ENCODE data around the gene MOB3B.
A peak's percentile ranks its signal among the peaks of the same experiment; 100 is the strongest.

Gene MOB3B

DNA sequence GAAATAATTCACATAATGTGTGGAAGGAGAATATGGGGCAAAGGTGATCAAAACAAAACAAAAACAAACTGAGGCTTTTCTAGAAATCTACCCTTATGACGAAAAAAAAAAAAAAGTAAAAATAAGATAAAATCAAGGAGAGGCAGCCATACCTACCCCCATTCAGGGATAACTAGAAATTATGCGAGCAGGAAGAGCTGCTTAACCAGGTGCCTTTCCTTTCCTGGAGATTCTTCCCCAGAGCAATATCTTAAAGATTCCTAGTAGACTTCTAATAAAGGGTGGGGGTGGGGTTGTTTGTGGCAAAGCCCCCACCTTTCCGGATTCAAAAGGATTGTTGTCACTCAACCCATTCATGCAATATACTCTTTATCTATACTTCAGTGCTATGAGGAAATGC is 117.5 kb downstream of the MOB3B start (continued):
- no peak for TF ChIP-seq ZNF8 (CRISPR knock-in tag; IDR thresholded peaks at IDR 0.05)
- TF ChIP-seq BACH2 (CRISPR knock-in tag; IDR thresholded peaks at IDR 0.05; ENCODE audit: borderline replicate concordance) = no peak
- TF ChIP-seq SNAI2 (CRISPR knock-in tag; IDR thresholded peaks at IDR 0.05) = no peak
- TF ChIP-seq, protein P1, sequence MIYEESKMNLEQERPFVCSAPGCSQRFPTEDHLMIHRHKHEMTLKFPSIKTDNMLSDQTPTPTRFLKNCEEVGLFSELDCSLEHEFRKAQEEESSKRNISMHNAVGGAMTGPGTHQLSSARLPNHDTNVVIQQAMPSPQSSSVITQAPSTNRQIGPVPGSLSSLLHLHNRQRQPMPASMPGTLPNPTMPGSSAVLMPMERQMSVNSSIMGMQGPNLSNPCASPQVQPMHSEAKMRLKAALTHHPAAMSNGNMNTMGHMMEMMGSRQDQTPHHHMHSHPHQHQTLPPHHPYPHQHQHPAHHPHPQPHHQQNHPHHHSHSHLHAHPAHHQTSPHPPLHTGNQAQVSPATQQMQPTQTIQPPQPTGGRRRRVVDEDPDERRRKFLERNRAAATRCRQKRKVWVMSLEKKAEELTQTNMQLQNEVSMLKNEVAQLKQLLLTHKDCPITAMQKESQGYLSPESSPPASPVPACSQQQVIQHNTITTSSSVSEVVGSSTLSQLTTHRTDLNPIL (CRISPR knock-in tag; IDR thresholded peaks at IDR 0.05; ENCODE audit: low read depth) = no peak
- TF ChIP-seq ZNF565 (CRISPR knock-in tag; conservative IDR thresholded peaks at IDR 0.05; ENCODE audit: low read depth) = no peak
- TF ChIP-seq ZFP30 (CRISPR knock-in tag; IDR thresholded peaks at IDR 0.05) = no peak
- no peak for TF ChIP-seq CSDC2 (CRISPR knock-in tag; IDR thresholded peaks at IDR 0.05)
- TF ChIP-seq OSR1 (CRISPR knock-in tag; IDR thresholded peaks at IDR 0.05) = no peak
- no peak for TF ChIP-seq TOX (CRISPR knock-in tag; IDR thresholded peaks at IDR 0.05; ENCODE audit: borderline replicate concordance)

DNA sequence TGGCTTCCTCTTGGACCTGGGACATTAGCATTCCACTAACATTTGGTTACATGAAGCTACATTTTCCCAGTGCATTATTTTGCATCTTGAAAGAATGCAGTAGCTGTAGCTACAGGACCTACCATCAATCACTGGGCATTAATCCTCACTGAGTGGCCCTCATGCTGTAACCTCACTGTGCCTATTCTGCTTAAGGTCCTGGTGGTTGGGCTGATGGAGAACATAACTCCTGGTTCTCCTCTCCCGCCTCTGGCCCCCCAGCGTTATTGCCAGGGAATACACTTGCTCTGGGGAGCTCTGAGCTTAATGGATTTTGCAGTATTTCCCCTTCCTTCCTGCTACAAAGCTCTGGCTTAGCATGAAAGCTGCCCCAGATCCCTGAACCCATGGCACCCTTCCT is 121.1 kb downstream of the MOB3B start:
- peak; percentile 58 for ATAC-seq
- TF ChIP-seq, protein P2, sequence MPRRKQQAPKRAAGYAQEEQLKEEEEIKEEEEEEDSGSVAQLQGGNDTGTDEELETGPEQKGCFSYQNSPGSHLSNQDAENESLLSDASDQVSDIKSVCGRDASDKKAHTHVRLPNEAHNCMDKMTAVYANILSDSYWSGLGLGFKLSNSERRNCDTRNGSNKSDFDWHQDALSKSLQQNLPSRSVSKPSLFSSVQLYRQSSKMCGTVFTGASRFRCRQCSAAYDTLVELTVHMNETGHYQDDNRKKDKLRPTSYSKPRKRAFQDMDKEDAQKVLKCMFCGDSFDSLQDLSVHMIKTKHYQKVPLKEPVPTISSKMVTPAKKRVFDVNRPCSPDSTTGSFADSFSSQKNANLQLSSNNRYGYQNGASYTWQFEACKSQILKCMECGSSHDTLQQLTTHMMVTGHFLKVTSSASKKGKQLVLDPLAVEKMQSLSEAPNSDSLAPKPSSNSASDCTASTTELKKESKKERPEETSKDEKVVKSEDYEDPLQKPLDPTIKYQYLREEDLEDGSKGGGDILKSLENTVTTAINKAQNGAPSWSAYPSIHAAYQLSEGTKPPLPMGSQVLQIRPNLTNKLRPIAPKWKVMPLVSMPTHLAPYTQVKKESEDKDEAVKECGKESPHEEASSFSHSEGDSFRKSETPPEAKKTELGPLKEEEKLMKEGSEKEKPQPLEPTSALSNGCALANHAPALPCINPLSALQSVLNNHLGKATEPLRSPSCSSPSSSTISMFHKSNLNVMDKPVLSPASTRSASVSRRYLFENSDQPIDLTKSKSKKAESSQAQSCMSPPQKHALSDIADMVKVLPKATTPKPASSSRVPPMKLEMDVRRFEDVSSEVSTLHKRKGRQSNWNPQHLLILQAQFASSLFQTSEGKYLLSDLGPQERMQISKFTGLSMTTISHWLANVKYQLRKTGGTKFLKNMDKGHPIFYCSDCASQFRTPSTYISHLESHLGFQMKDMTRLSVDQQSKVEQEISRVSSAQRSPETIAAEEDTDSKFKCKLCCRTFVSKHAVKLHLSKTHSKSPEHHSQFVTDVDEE (CRISPR knock-in tag; IDR thresholded peaks at IDR 0.05) = no peak
- no peak for TF ChIP-seq OSR1 (CRISPR knock-in tag; IDR thresholded peaks at IDR 0.05)
- TF ChIP-seq ARNTL (CRISPR knock-in tag; IDR thresholded peaks at IDR 0.05; ENCODE audit: borderline replicate concordance, low read depth) = no peak
- TF ChIP-seq ZC3H10 (CRISPR knock-in tag; IDR thresholded peaks at IDR 0.05) = no peak
- no peak for TF ChIP-seq TOX (CRISPR knock-in tag; IDR thresholded peaks at IDR 0.05; ENCODE audit: borderline replicate concordance)
- TF ChIP-seq, protein P3, sequence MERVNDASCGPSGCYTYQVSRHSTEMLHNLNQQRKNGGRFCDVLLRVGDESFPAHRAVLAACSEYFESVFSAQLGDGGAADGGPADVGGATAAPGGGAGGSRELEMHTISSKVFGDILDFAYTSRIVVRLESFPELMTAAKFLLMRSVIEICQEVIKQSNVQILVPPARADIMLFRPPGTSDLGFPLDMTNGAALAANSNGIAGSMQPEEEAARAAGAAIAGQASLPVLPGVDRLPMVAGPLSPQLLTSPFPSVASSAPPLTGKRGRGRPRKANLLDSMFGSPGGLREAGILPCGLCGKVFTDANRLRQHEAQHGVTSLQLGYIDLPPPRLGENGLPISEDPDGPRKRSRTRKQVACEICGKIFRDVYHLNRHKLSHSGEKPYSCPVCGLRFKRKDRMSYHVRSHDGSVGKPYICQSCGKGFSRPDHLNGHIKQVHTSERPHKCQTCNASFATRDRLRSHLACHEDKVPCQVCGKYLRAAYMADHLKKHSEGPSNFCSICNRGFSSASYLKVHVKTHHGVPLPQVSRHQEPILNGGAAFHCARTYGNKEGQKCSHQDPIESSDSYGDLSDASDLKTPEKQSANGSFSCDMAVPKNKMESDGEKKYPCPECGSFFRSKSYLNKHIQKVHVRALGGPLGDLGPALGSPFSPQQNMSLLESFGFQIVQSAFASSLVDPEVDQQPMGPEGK (CRISPR knock-in tag; IDR thresholded peaks at IDR 0.05; ENCODE audit: borderline replicate concordance) = no peak
- TF ChIP-seq ZNF565 (CRISPR knock-in tag; conservative IDR thresholded peaks at IDR 0.05; ENCODE audit: low read depth) = no peak
- no peak for TF ChIP-seq BACH2 (CRISPR knock-in tag; IDR thresholded peaks at IDR 0.05; ENCODE audit: borderline replicate concordance)
- TF ChIP-seq GLIS3 (CRISPR knock-in tag; IDR thresholded peaks at IDR 0.05) = no peak
- TF ChIP-seq ZFP3 (CRISPR knock-in tag; IDR thresholded peaks at IDR 0.05) = no peak
- TF ChIP-seq RARB (CRISPR knock-in tag; IDR thresholded peaks at IDR 0.05) = no peak

DNA sequence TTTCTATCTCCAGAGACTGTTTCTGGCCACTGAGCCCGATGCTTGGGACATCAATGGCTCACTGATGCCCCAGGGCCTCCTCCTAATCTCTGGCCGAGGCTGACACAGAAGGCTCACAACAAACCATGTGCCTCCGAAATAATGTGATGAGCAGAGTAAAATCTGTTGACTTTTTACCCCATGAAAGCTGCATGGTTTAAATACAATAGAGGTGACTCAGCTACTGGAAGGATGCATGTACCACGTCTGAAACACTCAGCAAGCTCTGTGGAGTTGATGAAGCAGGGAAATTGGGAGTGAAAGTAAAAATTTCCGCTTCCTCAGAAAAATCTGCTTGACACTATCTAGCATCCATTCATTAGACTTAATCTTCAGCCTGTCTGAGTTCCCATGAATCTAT is 121.6 kb downstream of the MOB3B start:
- peak; percentile 94 for ATAC-seq

More for the DNA sequence above, 121.6 kb downstream of the MOB3B start:
- TF ChIP-seq CSDC2 (CRISPR knock-in tag; IDR thresholded peaks at IDR 0.05) (no peak), ESRRG (CRISPR knock-in tag; IDR thresholded peaks at IDR 0.05) (no peak), ZFP3 (CRISPR knock-in tag; IDR thresholded peaks at IDR 0.05) (no peak), ZNF8 (CRISPR knock-in tag; IDR thresholded peaks at IDR 0.05) (no peak), PPARA (CRISPR knock-in tag; IDR thresholded peaks at IDR 0.05; ENCODE audit: borderline replicate concordance) (no peak), ZFP30 (CRISPR knock-in tag; IDR thresholded peaks at IDR 0.05) (no peak), RARB (CRISPR knock-in tag; IDR thresholded peaks at IDR 0.05) (no peak), TCF4 (CRISPR knock-in tag; IDR thresholded peaks at IDR 0.05; ENCODE audit: borderline replicate concordance) (no peak), TOX (CRISPR knock-in tag; IDR thresholded peaks at IDR 0.05; ENCODE audit: borderline replicate concordance) (no peak)
- TF ChIP-seq, protein P2 (CRISPR knock-in tag; IDR thresholded peaks at IDR 0.05) = no peak

Measured in SK-N-SH treated with all-trans-retinoic acid at 6 μM for 48 hours (cell line).